Brain pericyte (primary cell): ENCODE results near the gene PHC3.

Source experiments
- DNase-seq: peaks from one replicate; pipeline ENCODE4 v3.0.0-alpha.2; 2012; ENCODE audit warnings: low read depth, low spot score

Gene PHC3

GRCh38 chr3:170043506-170043905, 138.0 kb downstream of the PHC3 start:
- no peak for DNase-seq

- DNase-seq, result no peak
Observed at GRCh38 chr3:170040418-170040817, 141.1 kb downstream of the PHC3 start.

GRCh38 chr3:170038434-170039110, 143.0 kb downstream of the PHC3 start:
- no peak for DNase-seq
